Activated CD8-positive, alpha-beta memory T cell treated with anti-CD3 and anti-CD28 coated beads, Interleukin-2, amount 50 U/mL, for 1 hour (primary cell): Measurements from ENCODE around the gene NTSR2.

Experiments used
- DNase-seq: peaks from one replicate; pipeline ENCODE4 v3.0.0-alpha.2; 2020; ENCODE audit errors: extremely low read depth

Gene NTSR2

DNA sequence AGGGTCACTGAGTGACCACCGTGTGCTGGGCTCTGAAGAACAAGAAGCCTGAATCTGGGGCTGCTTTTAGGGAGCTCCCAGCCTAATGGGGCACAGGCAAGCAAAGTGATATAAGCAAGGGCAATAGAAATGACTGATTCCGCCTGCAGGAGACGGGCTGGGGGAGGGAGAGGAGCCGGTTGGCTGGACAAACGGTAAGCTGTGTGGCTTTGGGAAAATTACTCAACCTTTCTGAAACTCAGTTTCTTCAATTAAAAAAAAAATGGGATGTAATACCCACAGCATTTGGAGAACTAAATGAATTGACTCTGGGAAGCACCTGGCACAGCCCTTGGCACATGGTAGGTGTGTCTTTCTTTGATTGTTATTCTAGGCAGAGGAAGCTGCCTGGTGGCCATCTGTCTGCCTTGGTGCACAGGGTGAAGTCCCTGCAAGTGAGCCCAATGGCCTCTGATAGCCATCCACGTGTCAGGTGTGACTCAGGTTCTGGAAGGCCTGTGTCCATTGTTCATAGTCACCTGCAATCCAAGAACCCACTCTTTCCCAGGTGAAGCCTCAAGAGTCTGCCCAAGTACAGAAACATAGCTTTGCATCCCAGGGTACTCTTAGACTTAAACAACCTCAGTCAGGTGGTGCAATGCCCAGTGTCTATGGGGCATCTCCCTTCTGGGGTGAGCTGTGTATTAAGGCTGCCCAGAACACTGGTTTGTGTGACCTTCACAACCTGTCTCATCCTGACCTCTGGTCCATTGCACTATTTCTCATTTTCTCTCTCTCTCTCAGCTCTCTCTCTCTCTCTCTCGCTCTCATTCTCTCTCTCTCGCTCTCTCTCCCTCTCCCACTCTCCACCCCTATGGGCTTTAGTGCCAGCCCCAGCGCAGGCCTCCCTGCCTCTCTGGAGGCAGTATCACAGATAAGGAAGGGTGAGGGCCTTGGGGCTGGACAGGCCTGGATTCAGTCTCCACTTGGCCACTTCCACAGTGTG, 30.0 kb upstream of the NTSR2 start:
- no peak for DNase-seq

DNA sequence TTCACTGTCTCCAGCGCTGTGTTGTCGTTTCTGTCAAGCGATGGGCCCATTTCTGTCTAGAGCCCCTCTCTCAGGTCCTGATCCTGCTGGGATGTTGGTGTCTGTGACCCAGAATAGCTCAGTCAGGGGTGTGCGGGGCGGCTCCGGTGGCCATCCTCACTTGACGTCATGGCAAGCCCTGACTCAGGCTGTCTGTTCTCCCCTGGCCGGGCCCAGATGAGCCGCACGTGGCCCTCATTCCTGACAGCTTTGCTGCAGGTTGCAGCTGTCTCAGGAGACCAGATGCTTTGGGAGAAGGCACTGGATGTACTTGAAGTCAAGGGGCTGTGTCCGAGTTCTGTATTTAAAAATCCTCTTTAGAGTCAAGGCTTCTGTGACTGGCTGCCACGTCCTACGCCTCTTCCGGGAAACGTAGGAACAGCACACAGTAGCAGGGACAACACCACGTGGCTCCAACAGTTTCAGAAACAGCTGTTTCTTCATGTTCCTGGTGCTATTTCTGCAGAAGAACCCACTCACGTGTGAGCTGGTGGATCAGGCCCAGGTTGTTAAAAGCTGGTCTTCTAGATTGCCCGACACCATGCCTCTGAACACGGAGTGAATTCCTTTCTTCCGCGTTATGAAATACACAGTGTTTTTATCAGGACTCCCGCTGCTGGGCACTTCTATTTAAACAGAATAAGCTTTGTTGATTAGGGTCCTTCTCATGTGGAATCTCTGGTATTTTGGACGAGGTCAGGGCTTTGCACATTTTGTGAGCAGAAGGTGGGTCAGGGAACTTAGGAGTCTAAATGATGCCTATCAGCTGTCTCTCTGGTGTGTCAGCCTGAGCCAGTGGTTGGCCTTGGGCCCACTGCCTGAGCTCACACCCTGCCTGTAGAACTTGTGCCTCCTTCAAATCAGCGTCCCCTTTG, 28.3 kb upstream of the NTSR2 start:
- no peak for DNase-seq

GRCh38 chr2:11697103-11697871, 27.3 kb upstream of the NTSR2 start:
- DNase-seq = no peak

DNA sequence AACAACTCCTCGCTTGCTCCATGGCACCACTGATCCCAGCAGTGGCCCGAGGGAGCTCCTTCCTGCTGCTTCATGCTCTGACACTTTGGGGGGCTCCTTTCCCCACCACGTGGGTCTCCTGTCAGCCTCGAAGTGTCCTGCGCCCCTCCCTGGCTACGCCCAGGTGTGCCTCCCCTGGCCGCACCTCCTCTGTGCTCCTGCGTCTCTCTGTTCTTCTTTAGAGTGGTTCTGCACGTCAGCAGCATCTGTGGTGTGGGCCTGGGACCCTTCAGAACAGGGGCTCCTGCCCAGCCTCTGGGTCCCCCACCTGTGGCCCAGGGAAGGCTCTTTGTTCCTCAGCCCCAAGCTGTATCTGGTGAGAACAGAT, 26.7 kb upstream of the NTSR2 start:
- no peak for DNase-seq

DNA sequence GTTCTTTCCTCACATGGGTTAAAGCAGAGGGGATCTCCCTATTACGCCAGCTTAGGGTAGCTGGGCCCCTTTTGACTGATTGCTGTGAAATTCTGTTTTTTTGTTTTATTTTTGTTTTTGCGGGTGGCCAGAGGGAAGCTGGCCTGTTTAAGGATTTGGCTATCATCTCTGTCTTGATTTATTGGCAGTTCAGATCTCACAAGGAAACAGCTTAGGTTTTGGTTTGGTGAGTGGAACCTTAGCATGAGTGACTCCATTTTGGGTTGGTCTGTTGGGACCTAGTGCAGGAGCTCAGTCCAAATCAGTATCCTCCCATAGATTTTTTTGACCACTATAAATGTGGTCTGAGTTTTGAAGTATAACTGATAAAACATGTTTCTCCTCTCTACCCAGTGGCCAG, 25.6 kb upstream of the NTSR2 start:
- no peak for DNase-seq

DNA sequence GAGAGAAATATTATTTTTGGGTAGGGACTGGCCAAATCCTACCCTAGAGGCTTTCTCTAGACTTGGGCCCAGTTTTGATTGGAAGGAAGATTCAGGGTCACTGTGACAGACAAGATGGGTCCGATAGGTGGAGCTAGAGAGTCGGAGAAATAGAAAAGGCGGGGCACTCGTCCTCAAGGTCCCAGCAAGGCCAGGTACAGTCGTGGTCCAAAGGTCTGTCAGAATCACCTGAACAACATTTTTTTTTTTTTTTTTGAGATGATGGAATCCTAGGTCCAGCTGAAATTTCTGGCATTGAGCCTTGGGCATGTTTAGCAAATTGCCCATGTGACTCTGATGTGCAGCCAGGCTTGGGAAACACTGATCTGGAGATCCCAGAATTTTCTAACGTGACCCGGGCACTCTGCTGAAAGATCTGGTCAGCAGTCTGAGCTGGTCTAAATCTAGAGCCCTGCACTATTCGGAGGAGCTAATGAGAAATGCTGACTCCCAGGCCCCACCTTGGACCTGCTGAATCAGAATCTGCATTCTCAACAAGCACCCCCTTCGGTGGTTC, 23.0 kb upstream of the NTSR2 start:
- DNase-seq = peak; percentile 29

- no peak for DNase-seq
These were observed 21.2 kb upstream of the NTSR2 start for GRCh38 chr2:11691076-11691660.

DNA sequence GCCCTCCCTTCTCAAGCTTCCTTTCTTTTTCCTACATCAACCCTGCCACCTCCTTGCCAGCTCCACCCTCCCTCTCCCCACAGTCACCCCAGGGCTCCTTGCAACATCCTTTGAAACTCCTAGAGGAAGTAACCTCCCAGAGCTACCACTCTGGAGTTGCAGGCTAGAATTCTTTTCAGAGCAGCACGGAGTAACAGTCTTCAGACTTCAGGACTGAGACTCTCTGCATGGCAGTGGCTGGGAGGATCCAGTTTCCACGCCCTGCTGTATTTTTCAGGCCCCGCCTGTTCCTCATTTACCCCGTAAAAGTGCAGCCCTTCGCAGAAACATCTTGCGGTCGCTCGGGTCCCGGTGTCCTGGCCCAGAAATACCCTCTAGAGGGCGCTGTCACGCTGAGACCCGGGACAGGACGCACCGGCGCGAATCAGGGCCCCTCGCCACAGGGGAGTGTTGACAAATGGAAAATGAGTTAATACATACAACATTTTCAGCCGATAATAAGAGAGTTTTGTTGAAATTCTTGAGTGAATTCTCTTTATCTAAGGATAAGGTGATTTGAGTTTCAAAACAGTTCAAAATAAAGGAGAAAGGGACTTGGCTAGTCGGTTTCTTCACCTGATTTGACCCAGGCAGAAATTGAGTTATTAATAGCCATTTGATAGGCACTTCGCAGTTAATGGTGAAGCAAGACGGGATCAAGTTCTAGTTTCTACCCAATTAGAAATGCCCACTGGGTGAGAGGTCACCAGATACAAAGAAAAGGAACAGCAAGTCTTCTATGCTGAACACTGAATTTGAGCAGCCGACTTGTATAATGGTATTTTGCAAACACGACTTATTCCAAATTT, 18.5 kb upstream of the NTSR2 start:
- DNase-seq = peak; percentile 42

DNA sequence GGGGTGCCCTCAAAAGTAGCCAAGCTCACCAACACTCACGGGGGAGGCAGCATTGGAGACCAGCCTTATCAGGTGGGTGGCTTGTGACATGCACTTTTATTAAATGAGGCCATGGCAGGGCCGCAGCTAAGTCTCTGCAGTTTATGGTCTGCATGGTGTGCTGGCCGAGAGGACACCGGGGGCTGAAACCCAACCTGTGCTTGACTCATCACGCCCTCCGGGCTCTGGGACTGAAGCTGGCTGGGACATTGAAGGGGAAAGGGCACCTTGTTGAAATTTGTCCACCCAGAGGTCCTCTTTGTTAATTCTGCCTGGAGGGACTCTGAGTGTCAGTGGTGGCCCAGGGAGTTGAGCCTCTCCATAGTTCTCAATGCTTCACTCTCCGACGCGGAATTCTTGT, 17.7 kb upstream of the NTSR2 start:
- DNase-seq = no peak

GRCh38 chr2:11685906-11686470, 16.0 kb upstream of the NTSR2 start:
- no peak for DNase-seq

GRCh38 chr2:11684894-11685460, 15.0 kb upstream of the NTSR2 start:
- no peak for DNase-seq

DNA sequence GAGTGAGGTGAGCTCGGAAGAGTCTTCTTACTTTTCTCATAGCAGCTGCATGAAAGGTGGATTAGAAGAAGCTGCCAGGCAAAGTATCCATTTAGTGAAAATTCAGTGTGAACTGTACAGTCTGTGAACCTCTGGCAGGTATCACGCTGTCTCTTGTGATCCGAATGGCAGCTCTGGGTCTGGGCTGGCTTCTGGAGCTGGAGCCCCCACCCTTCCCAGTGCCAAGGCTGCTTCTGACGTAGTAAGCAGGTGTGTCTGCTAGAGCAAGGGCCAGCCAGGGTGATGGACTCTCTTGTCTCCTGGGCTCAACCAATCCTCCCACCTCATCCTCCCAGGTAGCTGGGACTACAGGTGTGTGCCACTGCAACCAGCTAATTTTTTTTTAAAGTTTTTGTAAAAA, 14.0 kb upstream of the NTSR2 start:
- DNase-seq = no peak

GRCh38 chr2:11683476-11683875, 13.5 kb upstream of the NTSR2 start:
- no peak for DNase-seq

DNA sequence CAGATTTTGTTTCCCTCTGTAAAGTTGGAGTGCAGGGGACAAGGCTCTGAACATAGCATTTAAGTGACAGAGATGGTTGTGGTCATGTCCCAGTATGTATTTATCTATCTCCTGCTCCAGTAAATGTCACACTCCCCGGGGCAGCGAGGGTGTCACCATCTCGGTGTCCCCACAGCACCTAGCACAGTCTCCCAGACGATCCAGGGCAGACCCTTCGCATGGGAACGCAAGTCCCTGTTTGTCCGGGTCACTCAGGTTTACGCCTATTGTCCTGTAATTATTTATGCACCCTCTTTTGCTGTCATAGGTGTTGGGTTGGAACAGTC, 12.6 kb upstream of the NTSR2 start:
- no peak for DNase-seq

GRCh38 chr2:11681722-11682589, 12.0 kb upstream of the NTSR2 start:
- no peak for DNase-seq

GRCh38 chr2:11680901-11681721, 11.1 kb upstream of the NTSR2 start:
- DNase-seq = no peak

DNA sequence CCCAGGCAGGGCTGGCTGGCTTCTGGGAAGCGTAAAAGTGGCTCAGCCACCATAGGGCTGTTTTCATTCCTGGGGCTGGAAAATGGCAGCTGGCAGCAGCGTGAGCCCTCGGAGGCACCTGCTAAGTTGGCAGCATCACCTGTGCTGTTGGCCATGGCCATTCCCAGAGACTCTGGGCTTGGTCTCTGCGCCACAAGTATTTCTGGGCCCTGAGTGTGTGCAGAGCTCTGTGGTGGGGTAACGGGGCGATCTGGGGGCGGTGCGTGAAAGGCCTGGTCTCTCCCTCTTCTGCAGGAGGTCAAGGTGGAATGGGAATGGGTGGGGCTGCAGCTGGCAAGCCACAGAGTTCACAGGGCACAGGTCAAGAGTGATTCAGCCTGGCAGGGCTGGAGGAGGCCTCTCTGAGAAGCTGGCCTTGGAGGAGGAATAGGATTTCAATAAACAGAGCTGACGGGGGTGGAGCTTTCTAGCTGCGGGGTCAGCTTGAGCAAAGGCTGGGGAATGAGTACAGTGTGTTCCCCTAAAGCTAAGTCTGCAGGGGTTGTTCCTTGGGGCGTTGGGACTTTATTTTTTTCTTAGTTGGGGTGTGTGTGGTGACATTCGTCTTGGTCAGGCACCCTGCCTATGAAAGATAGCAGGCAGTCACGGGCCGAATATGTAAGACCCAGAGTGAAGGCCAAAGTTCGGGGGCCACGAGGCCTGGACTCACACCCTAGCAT, 10.3 kb upstream of the NTSR2 start:
- DNase-seq = no peak
